OCI-LY1 (cell line): ENCODE data around the gene RPRD1A.

Experiments
- CTCF ChIP-seq: fragments of 200-600 bp; sonication (generic), shearing (Covaris generic); IDR thresholded peaks from 2 replicates; pipeline ENCODE4 v1.5.1; 2017; ENCODE audit warnings: mild to moderate bottlenecking, antibody characterized with exemption, low read length, moderate library complexity, mixed read lengths
- EZH2 ChIP-seq: fragments of 200-600 bp; sonication (generic), shearing (Covaris generic); IDR thresholded peaks from 2 replicates; pipeline ENCODE4 v1.8.0; 2017; ENCODE audit warnings: borderline replicate concordance, mixed run types, mild to moderate bottlenecking, antibody characterized with exemption, low read length, moderate library complexity, mixed read lengths

- no peak for TF ChIP-seq CTCF
- no peak for TF ChIP-seq EZH2
These were observed 24.2 kb downstream of the RPRD1A start for GRCh38 chr18:36043153-36043552.
